Neuronal stem cell (in vitro differentiated cells): ENCODE data around the gene SEPSECS.
A peak's percentile ranks its signal among the peaks of the same experiment; 100 is the strongest.

Experiments used
- DNase-seq: peaks from one replicate; pipeline ENCODE4 v3.0.0-alpha.2; 2013; ENCODE audit warnings: low spot score
- H2AFZ ChIP-seq: one replicate; pipeline ENCODE4 v1.6.1; 2013; ENCODE audit warnings: mild to moderate bottlenecking, low read length, inconsistent platforms
- H2AK5ac ChIP-seq: 2 replicates; pipeline ENCODE4 v1.6.1; 2013; ENCODE audit warnings: low read depth, mild to moderate bottlenecking, inconsistent platforms, low read length, moderate library complexity, mixed read lengths
- H2BK120ac ChIP-seq: 2 replicates; pipeline ENCODE4 v1.6.1; 2013; ENCODE audit warnings: low read depth, mild to moderate bottlenecking, inconsistent platforms, low read length, moderate library complexity, mixed read lengths
- H2BK12ac ChIP-seq: one replicate; pipeline ENCODE4 v1.6.1; 2013; ENCODE audit warnings: low read length, inconsistent platforms
- H2BK15ac ChIP-seq: 2 replicates; pipeline ENCODE4 v1.6.1; 2013; ENCODE audit warnings: mild to moderate bottlenecking, low read length, inconsistent platforms, mixed read lengths
- H2BK5ac ChIP-seq: one replicate; pipeline ENCODE4 v1.6.1; 2013; ENCODE audit warnings: inconsistent platforms, mild to moderate bottlenecking, low read length, moderate library complexity
- H3K14ac ChIP-seq: one replicate; pipeline ENCODE4 v1.6.1; 2013; ENCODE audit warnings: low read length, inconsistent platforms
- H3K18ac ChIP-seq: 2 replicates; pipeline ENCODE4 v1.6.1; 2013; ENCODE audit warnings: low read length, inconsistent platforms
- H3K23ac ChIP-seq: 2 replicates; pipeline ENCODE4 v1.6.1; 2013; ENCODE audit warnings: low read depth, mild to moderate bottlenecking, mixed read lengths, low read length, inconsistent platforms; ENCODE audit not compliant: poor library complexity
- H3K27ac ChIP-seq: replicated peaks from 3 replicates; pipeline ENCODE4 v1.5.1; 2013; ENCODE audit warnings: low read length, inconsistent platforms
- H3K27me3 ChIP-seq, 3 experiments: 2 replicates each; pipeline ENCODE4 v1.6.1; 2013; ENCODE audit warnings: low read length in 3 of 3, mild to moderate bottlenecking in 2 of 3, inconsistent platforms in 1 of 3, low read depth in 1 of 3, mixed read lengths in 1 of 3, moderate library complexity in 1 of 3; ENCODE audit not compliant: control insufficient read depth in 3 of 3, insufficient read depth in 3 of 3
- H3K36me3 ChIP-seq, 2 donors: replicated peaks in 1 of 2; 2 replicates each; pipeline ENCODE4 v1.6.1; 2013; ENCODE audit warnings: low read length in 2 of 2; ENCODE audit not compliant: control insufficient read depth in 2 of 2, insufficient read depth in 2 of 2
- H3K4ac ChIP-seq: 2 replicates; pipeline ENCODE4 v1.6.1; 2013; ENCODE audit warnings: inconsistent platforms, mild to moderate bottlenecking, low read length, moderate library complexity
- H3K4me1 ChIP-seq, 2 donors: 1 replicate in 1 of 2; 2 replicates in 1 of 2; pipeline ENCODE4 v1.6.1; 2013; ENCODE audit warnings: low read length in 2 of 2, low read depth in 1 of 2; ENCODE audit not compliant: control insufficient read depth in 2 of 2, insufficient read depth in 1 of 2
- H3K4me2 ChIP-seq: one replicate; pipeline ENCODE4 v1.6.1; 2013; ENCODE audit warnings: mild to moderate bottlenecking, low read length, inconsistent platforms; ENCODE audit not compliant: insufficient read depth, poor library complexity, severe bottlenecking
- H3K4me3 ChIP-seq, 2 donors: 2 replicates each; pipeline ENCODE4 v1.5.1; 2013; ENCODE audit warnings: low read length in 2 of 2, mild to moderate bottlenecking in 2 of 2, inconsistent platforms in 1 of 2, moderate library complexity in 1 of 2
- H3K79me1 ChIP-seq: one replicate; pipeline ENCODE4 v1.6.1; 2013; ENCODE audit warnings: low read depth, mild to moderate bottlenecking, inconsistent platforms, low read length, moderate library complexity
- H3K9ac ChIP-seq: one replicate; pipeline ENCODE4 v1.6.1; 2013; ENCODE audit warnings: mild to moderate bottlenecking, low read depth, low read length, inconsistent platforms; ENCODE audit not compliant: poor library complexity
- H3K9me3 ChIP-seq, 2 donors: replicated peaks in 1 of 2; 2 replicates each; pipeline versions ENCODE3 to v1.6.1; 2013; ENCODE audit warnings: low read length in 2 of 2, mild to moderate bottlenecking in 2 of 2, inconsistent platforms in 1 of 2, low read depth in 1 of 2, mixed read lengths in 1 of 2, moderate library complexity in 1 of 2; ENCODE audit not compliant: control insufficient read depth in 2 of 2, insufficient read depth in 1 of 2
- H4K8ac ChIP-seq: one replicate; pipeline ENCODE4 v1.6.1; 2013; ENCODE audit warnings: low read depth, mild to moderate bottlenecking, inconsistent platforms, low read length, moderate library complexity
- H4K91ac ChIP-seq: one replicate; pipeline ENCODE4 v1.6.1; 2013; ENCODE audit warnings: low read length, low read depth, mild to moderate bottlenecking, inconsistent platforms; ENCODE audit not compliant: poor library complexity
- WGBS, 2 donors: extraction: QIAGEN DNeasy Blood & Tissue Kit; methylation state at CpG; one replicate each; pipeline ENCODE4 v1.1.7; 2013; ENCODE audit warnings: missing lambda C conversion rate in 2 of 2, mixed read lengths in 1 of 2; ENCODE audit not compliant: insufficient read length in 2 of 2, insufficient replicate concordance in 1 of 2; ENCODE audit errors: extremely low coverage in 2 of 2; 5-methylcytosine and 5-hydroxymethylcytosine counted together

Gene SEPSECS

DNA sequence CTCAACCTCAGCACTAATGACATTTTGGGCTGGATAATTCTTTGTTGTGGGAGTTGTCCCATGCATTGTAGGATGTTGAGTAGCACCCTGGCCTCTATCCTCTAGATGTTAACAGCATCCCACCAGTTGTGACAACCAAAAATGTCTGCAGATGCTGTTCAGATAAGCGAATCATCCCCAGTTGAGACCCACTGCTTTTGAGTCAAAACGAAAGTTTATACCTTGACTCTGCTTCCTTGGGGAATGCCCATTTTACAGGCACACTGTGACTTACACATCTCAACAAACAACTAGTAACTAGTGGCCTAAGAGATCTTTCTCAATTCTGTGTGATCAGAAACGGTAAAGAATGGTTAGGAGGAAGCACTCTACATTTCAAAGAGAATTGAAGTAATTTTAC lies 37.0 kb downstream of the SEPSECS start:
- Histone ChIP-seq H4K8ac (no peak overlapping the region), H3K36me3 (peaks cover 3 to 24% of the 10 kb centered on the region in 2 donors)
- WGBS, 2 donors, result no CpG with 5 or more reads among the region's 3 CpGs

GRCh38 chr4:25120146-25120940 lies 39.9 kb downstream of the SEPSECS start:
- H3K14ac ChIP-seq, result no peak overlapping the region
- no peak overlapping the region for H2BK5ac ChIP-seq
- no peaks in the 10 kb centered on the region for H3K79me1 ChIP-seq
- no peak overlapping the region for H4K91ac ChIP-seq
- H3K36me3 ChIP-seq, result peaks cover 3 to 18% of the 10 kb centered on the region in 2 donors
- no peak overlapping the region for H2AK5ac ChIP-seq
- H3K4ac ChIP-seq, result no peak overlapping the region
- no peak overlapping the region for H3K4me2 ChIP-seq
- no peak overlapping the region for H3K18ac ChIP-seq
- no peaks in the 10 kb centered on the region for H3K9me3 ChIP-seq
- H2AFZ ChIP-seq, result no peak overlapping the region
- no peak overlapping the region for H4K8ac ChIP-seq
- H3K27me3 ChIP-seq, result no peaks in the 10 kb centered on the region
- H2BK12ac ChIP-seq, result no peak overlapping the region
- H2BK15ac ChIP-seq, result no peak overlapping the region
- no CpG with 5 or more reads among the region's 3 CpGs for WGBS, 2 donors
- no peak overlapping the region for H3K9ac ChIP-seq
- no peak for DNase-seq
- no peak overlapping the region for H3K23ac ChIP-seq
- H3K4me1 ChIP-seq, result no peaks in the 10 kb centered on the region
- no peak overlapping the region for H3K4me3 ChIP-seq
- H2BK120ac ChIP-seq, result no peak overlapping the region
- no peak overlapping the region for H3K27ac ChIP-seq

More for the DNA sequence above, 37.0 kb downstream of the SEPSECS start:
- H3K9me3 ChIP-seq, result no peaks in the 10 kb centered on the region
- no peak overlapping the region for H3K4me3 ChIP-seq
- no peak overlapping the region for H4K91ac ChIP-seq
- H2AK5ac ChIP-seq, result no peak overlapping the region
- no peaks in the 10 kb centered on the region for H3K79me1 ChIP-seq
- H2AFZ ChIP-seq, result no peak overlapping the region
- no peak overlapping the region for H3K23ac ChIP-seq
- H3K4ac ChIP-seq, result no peak overlapping the region
- H3K18ac ChIP-seq, result no peak overlapping the region
- DNase-seq, result no peak
- H3K27me3 ChIP-seq, result no peaks in the 10 kb centered on the region
- no peak overlapping the region for H2BK15ac ChIP-seq
- H3K9ac ChIP-seq, result no peak overlapping the region
- peaks cover 0 to 7% of the 10 kb centered on the region in 2 donors for H3K4me1 ChIP-seq
- no peak overlapping the region for H2BK5ac ChIP-seq
- H2BK12ac ChIP-seq, result no peak overlapping the region
- H3K27ac ChIP-seq, result no peak overlapping the region
- H2BK120ac ChIP-seq, result no peak overlapping the region
- no peak overlapping the region for H3K4me2 ChIP-seq
- H3K14ac ChIP-seq, result no peak overlapping the region

DNA sequence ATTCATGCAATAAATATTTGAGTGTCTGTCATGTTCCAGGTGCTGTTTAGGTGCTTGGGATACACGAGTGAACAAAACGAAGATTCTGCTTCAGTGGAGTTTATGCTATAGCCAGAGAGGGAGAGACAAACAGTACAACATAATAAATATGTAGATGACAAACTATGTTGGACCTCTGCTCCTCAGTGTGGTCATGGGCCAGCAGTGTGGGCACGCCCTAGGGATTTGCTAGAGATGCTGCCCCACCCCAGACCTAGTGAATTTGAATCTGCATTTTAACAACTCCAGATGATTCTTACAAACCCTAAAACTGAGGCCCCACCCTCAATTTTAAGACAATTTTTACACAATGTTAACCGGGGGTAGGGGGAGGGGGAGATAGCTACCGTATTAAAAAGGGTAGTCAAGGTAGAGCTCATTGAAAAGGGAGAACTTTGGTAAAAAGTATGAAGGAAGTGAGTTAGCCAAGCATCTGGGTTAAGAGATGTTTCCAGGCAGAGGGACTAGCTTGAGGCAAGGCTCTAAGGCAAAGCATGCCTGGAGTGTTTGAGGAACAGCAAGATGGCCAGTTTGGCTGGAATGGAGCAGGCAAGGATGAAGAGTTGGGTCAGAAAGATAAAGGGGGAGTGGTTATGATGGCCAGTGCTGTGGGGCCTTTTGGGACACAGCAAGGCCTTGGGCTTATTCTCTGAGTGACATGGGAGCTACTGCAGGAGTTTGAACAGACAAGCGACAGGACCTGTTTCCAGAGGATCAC lies 42.4 kb downstream of the SEPSECS start:
- Histone ChIP-seq H2AFZ (no peak overlapping the region), H4K8ac (no peak overlapping the region), H3K27ac (no peak overlapping the region), H2AK5ac (no peak overlapping the region), H2BK120ac (no peak overlapping the region), H3K4me2 (no peak overlapping the region), H3K4me3 (no peak overlapping the region), H3K9me3 (no peaks in the 10 kb centered on the region), H2BK5ac (no peak overlapping the region), H3K27me3 (no peaks in the 10 kb centered on the region), H3K14ac (no peak overlapping the region), H3K4me1 (peaks cover 2 to 5% of the 10 kb centered on the region in 2 donors), H2BK15ac (no peak overlapping the region), H3K18ac (no peak overlapping the region), H3K36me3 (peaks cover 0 to 2% of the 10 kb centered on the region in 2 donors), H4K91ac (no peak overlapping the region), H3K9ac (no peak overlapping the region), H3K4ac (no peak overlapping the region), H3K79me1 (no peaks in the 10 kb centered on the region), H2BK12ac (no peak overlapping the region), H3K23ac (no peak overlapping the region)
- WGBS, 2 donors, result no CpG with 5 or more reads among the region's 6 CpGs
- no peak for DNase-seq

GRCh38 chr4:25117274-25117673 lies 43.0 kb downstream of the SEPSECS start:
- Histone ChIP-seq H3K4ac (no peak overlapping the region), H3K27ac (no peak overlapping the region), H4K8ac (no peak overlapping the region), H2BK5ac (no peak overlapping the region), H3K9ac (no peak overlapping the region), H2BK12ac (no peak overlapping the region), H3K4me3 (peak overlapping the region in 1 of 2 donors; percentile 42), H3K4me1 (peaks cover 2 to 5% of the 10 kb centered on the region in 2 donors), H4K91ac (no peak overlapping the region), H2AK5ac (no peak overlapping the region), H3K4me2 (no peak overlapping the region), H2BK120ac (no peak overlapping the region), H2AFZ (no peak overlapping the region), H3K36me3 (no peaks in the 10 kb centered on the region), H3K27me3 (no peaks in the 10 kb centered on the region), H3K23ac (no peak overlapping the region), H3K14ac (no peak overlapping the region), H3K79me1 (no peaks in the 10 kb centered on the region), H3K9me3 (no peaks in the 10 kb centered on the region), H3K18ac (no peak overlapping the region), H2BK15ac (no peak overlapping the region)
- no CpG with 5 or more reads among the region's 4 CpGs for WGBS, 2 donors
- DNase-seq, result no peak
